Measurements from ENCODE around the gene PIPOX. TPM values are rescaled to one million over a fixed set of nuclear protein-coding genes. Genes with fewer than 3 reads are reported as not detected.

PIPOX gene
- total RNA-seq, 2 donors from 2014 or later, result 4.3 to 7.8 TPM

DNA sequence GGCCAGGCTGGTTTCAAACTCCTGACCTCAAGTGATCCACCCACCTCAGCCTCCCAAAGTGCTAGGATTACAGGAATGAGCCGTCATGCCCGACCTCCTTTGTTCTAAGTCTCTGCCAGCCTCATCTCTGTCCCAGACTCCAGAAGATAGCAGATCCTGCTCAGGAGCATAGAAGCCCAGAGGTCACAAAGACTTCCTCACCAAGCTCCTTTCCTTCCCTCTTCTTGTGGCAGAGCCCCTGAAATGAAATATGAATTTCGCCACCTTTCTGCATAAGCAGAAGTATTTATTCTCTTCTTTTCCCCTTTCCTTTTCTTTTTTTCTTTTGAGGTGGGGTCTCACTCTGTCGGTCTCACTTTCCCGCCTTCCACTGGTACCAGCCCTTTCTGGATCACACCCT, 11.5 kb upstream of the PIPOX start:
- no peaks in the 10 kb centered on the region for H3K27me3 ChIP-seq (replicated peaks; ENCODE audit: insufficient read depth)
- TF ChIP-seq CTCF (IDR thresholded peaks at IDR 0.05), result no peak
- peaks cover 10% of the 10 kb centered on the region for H3K9me3 ChIP-seq
- ATAC-seq (ENCODE audit: insufficient number of reproducible peaks, low FRiP score, low read depth) (no peak), DNase-seq (ENCODE audit: low spot score) (no peak)
- H3K27ac ChIP-seq, result no peak overlapping the region
- H3K4me1 ChIP-seq (ENCODE audit: control insufficient read depth in 1 of 2, low read depth in 2 of 2), result no peaks in the 10 kb centered on the region
- no peak overlapping the region for H3K4me3 ChIP-seq
- no peaks in the 10 kb centered on the region for H3K36me3 ChIP-seq

DNA sequence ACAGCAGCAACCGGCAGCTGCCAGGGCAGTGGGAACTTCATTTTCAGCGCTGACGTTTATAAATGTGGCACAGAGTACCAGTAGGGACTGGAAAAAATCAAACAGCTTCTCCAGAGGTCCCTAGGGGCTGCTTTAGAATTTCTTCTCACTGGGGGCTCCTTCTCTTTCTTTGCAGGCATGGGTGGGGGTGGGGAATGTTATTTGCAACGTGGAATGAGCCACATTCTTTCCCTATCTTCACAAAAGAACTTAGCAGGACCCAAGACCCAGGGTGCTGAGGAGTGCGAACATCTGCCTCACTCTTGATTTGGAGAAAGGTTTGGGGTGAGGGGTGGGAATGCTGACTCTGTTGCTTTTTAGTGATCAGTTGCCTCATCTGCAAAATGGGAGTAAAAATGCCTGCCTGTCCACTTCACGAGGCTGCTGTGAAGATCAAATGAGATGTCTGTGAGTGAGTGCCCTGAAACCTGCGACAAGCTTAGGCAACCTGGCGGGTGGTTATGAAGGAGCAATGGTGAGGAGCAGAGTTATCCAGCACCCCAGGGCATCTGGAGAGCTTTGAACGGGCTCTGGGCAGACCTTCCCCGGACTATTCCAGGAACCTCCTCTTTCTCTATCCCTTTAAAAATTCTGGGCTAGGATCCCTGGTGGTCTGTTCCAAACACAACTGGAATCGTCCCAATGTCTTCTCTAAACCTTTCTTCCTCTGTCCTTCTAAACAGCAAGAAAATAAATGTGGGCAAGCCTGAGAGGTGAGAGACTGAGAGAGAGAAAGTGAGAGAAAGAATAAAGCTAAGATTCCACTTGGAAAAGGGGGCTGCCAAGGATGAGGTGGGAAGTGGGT, 10.7 kb upstream of the PIPOX start:
- Histone ChIP-seq H3K4me3 (no peak overlapping the region), H3K36me3 (no peaks in the 10 kb centered on the region), H3K27me3 (replicated peaks; ENCODE audit: insufficient read depth) (no peaks in the 10 kb centered on the region), H3K9me3 (peaks cover 10% of the 10 kb centered on the region), H3K4me1 (ENCODE audit: control insufficient read depth in 1 of 2, low read depth in 2 of 2) (no peaks in the 10 kb centered on the region), H3K27ac (no peak overlapping the region)
- TF ChIP-seq CTCF (IDR thresholded peaks at IDR 0.05), result no peak
- DNase-seq (ENCODE audit: low spot score), result no peak
- no peak for ATAC-seq (ENCODE audit: insufficient number of reproducible peaks, low FRiP score, low read depth)

DNA sequence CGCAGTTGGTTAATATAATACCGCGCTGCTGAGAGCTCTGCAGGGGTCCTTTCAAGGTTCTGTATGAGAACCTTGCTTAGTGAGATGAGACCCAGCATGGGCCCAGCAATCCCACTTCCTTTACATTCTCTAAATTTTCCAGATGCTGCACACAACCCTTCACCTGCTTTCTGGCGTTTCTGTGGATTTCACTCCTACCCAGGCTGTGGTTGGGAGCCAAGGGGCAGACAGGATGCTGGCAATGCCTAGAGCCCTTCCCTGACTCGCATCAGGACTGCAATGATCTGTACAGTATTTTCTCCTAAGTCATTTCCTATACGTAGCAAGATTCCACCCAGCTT, 10.1 kb upstream of the PIPOX start:
- DNase-seq (ENCODE audit: low spot score), result no peak
- no peak for TF ChIP-seq CTCF (IDR thresholded peaks at IDR 0.05)

DNA sequence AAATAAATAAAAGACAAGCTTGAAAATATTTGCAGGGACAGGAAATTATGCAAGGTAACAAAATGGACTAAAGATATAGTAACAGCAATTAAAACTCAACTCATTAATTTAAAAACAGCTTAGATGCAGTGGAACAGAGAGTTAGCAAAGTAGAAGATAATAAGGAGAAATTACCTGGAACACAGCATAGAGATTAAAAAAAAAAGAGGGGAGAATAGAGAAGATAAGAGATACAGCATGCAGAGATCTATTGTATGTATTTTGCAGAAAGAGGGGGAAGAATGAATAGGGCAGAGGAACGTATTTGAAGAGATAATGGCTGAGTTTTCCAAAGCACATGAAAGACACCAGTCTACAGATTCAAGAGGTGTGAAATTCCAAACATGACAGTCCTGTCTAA, 8.4 kb upstream of the PIPOX start:
- DNase-seq (ENCODE audit: low spot score), result no peak
- no peak for TF ChIP-seq CTCF (IDR thresholded peaks at IDR 0.05)
- H3K9me3 ChIP-seq, result peaks cover 10% of the 10 kb centered on the region
- no peak overlapping the region for H3K27ac ChIP-seq
- ATAC-seq (ENCODE audit: insufficient number of reproducible peaks, low FRiP score, low read depth), result no peak
- no peaks in the 10 kb centered on the region for H3K36me3 ChIP-seq
- no peaks in the 10 kb centered on the region for H3K4me1 ChIP-seq (ENCODE audit: control insufficient read depth in 1 of 2, low read depth in 2 of 2)
- no peak overlapping the region for H3K4me3 ChIP-seq
- no peaks in the 10 kb centered on the region for H3K27me3 ChIP-seq (replicated peaks; ENCODE audit: insufficient read depth)

More for the DNA sequence above, 10.1 kb upstream of the PIPOX start:
- peaks cover 10% of the 10 kb centered on the region for H3K9me3 ChIP-seq
- H3K36me3 ChIP-seq, result no peaks in the 10 kb centered on the region
- no peak overlapping the region for H3K4me3 ChIP-seq
- no peaks in the 10 kb centered on the region for H3K27me3 ChIP-seq (replicated peaks; ENCODE audit: insufficient read depth)
- ATAC-seq (ENCODE audit: insufficient number of reproducible peaks, low FRiP score, low read depth), result no peak
- H3K27ac ChIP-seq, result no peak overlapping the region
- H3K4me1 ChIP-seq (ENCODE audit: control insufficient read depth in 1 of 2, low read depth in 2 of 2), result no peaks in the 10 kb centered on the region

DNA sequence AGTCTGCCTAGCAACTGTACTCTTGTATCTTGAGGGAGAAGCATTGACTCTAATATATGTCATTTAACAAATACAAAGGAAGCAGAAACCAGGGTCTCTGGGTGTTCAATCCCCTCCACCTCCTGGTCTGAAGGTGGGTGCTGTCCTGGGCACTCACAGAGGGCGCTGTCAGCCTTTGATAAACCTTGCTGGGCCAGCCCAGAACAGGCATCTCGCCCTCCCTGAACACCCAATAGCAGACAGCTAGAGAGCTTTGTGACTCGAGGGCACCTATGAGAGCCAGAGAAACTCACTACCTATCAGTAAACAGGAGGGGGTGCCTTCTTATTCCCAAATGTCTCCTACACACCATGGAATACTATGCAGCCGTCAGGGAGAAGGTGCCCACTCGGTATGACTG, 6.4 kb upstream of the PIPOX start:
- no peaks in the 10 kb centered on the region for H3K36me3 ChIP-seq
- no peaks in the 10 kb centered on the region for H3K27me3 ChIP-seq (replicated peaks; ENCODE audit: insufficient read depth)
- no peak for ATAC-seq (ENCODE audit: insufficient number of reproducible peaks, low FRiP score, low read depth)
- no peaks in the 10 kb centered on the region for H3K4me1 ChIP-seq (ENCODE audit: control insufficient read depth in 1 of 2, low read depth in 2 of 2)
- H3K27ac ChIP-seq, result no peak overlapping the region
- H3K9me3 ChIP-seq, result peaks cover 10% of the 10 kb centered on the region
- no peak for DNase-seq (ENCODE audit: low spot score)
- no peak for TF ChIP-seq CTCF (IDR thresholded peaks at IDR 0.05)
- H3K4me3 ChIP-seq, result no peak overlapping the region

Measured in thoracic aorta (tissue), 2 donors.